T-helper 2 cell (primary cell): Measurements from ENCODE around the gene FAM83F.
"Not testable (repeated sequence)": the region's sequence is repeated elsewhere in the genome, so short reads cannot be mapped to it uniquely, and the experiment has no call there.

ENCODE experiments used
- DNase-seq, 5 experiments: peaks; one replicate each; pipeline versions ENCODE4 v3.0.0 to v3.0.0-alpha.2; 2012 to 2022

Gene FAM83F

DNA sequence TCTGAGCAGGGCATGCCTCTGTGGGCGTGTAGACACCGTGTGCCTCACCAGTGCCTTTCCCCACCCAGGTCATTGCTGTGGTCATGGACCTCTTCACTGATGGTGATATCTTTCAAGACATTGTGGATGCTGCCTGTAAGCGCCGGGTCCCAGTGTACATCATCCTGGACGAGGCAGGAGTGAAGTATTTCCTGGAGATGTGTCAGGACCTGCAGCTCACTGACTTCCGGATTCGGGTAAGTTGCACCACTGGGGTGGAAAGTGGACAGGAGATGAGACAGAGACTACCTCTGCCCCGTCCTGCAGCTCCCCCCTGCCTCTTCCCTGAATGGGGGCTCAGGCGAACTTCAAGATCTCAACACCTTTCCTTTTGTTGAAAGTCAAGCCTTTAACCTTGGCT lies 24.3 kb downstream of the FAM83F start:
- no peak for DNase-seq

DNA sequence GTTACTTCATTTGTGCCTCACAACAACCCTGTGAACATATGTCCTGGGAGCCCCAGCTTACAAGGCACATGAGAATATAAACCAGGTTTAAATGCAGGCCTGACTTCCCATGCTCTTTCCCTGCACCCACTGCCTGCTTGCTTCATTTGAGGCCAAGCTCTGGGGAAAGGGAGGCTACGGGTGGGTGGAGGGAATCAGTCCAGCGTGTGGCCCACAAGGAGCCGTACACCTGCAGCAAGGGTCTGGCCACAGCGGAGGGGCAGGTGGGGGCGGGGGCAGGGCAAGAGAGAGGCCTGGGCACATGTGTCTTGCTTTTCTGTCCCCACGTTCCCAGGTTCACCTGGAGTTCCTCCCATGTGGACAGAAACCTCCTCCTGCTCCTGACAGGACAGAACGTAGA lies 26.2 kb downstream of the FAM83F start:
- DNase-seq: no peak

DNA sequence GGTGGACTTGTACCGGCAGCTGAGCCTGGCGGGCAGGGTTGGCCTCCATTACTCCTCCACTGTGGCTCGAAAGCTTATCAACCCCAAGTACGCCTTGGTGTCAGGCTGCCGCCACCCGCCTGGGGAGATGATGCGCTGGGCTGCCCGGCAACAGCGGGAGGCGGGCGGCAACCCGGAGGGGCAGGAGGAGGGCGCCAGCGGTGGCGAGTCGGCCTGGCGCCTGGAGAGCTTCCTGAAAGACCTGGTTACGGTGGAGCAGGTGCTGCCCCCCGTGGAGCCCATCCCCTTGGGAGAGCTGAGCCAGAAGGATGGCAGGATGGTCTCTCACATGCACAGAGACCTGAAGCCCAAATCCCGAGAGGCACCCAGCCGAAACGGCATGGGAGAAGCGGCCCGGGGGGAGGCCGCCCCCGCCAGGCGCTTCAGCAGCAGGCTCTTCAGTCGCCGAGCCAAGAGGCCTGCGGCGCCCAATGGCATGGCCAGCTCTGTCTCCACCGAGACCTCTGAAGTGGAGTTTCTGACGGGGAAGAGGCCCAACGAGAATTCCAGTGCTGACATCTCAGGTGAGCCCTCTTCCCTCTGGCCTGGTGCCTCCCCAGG lies 26.7 kb downstream of the FAM83F start:
- no peak for DNase-seq

DNA sequence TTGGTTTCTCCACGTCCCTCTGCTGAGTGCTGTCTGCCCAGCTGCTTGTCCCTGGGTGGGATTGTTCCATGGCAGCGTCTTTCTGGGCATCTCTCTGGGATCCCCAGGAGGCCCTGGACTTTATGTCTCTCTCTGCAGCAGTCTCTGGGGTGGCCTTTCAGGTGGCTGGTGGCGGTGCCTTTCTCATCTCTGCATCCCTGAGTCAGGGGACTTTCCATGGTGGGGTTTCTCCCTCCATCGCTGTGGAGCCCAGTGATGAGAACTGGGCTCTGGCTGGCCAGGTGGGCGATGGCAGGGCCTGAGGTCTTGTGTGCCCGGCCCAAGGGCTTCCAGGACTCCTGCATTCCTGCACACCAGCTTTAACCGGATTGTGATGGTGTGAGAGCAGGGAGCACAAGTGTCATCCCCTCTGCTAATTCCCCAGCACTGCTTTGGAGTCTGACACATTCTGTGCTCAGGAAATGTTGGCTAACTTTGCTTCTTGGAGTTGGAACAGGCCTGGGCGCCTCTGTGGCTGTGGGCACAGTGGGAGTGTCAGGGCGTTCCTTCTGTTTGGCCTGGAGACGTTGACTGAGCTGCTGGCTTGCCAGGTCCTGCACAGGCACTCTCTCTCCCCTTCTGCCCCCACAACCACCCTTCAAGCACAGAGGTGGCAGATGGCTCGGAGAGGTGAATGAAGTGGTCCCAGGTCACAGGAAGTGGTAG lies 27.9 kb downstream of the FAM83F start:
- DNase-seq: no peak

DNA sequence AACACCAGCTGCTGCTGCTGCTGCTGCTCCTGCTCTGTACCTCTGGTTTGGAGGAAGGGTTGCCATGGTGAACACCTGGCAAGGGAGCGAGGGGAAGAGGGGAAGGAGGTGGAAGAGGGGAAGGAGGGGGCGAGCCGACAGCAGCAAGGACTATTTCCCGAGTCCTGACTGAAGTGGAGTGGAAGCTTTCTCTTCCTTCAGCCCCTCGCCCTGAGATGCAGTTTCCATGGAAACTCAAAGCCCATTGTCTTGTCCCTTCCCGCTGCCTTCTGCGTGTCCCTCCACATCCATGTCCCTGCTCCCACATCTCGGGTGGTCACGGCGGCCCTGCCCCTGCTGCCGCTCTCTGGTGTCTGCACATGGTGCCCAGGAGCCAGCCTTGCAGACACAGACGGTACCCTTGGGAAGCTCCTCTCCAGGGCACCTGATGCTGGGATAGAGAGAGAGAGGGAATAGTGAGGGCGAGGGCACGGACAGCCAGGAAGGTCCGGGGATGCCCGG lies 28.6 kb downstream of the FAM83F start:
- no peak for DNase-seq

DNA sequence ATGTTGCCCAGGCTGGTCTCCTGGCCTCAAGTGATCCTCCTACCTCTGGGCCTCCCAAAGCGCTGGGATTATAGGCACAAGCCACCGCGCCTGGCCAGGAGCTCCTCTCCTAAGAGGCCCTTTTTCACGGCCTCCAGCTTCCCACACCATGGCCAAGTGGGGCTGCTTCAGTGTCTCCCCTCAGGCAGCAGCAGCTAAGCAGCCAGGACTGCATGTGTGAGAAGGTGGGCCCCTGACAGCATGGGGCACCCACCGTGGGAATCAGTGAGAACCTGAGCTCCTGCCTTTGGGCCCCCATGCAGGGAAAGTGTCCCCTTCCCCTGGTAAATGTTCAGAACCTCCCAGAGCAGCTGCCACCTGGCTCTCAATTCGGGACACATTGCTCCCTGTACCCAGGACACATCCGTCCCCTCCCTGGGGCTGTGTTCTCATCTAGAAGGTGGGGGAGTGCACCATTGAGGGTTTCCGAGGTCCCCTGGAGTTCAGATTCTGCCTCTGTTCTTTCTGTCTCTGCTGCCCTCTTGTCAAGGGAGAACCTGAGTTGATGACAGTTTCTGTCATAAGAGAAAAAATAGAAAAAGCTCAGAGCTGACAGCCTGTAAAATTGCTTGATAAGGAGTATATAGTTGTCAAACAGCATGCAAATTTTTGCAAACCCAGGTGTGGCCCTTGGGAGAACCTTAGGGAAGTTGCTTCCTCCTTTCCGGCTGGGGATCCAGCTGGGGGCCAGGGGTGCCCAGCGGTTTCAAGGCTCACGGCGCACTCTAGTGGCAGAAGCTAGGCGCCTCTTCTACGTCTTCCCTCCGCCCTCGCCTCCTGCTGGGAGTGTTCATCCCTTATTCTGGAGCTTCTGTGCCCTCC lies 29.7 kb downstream of the FAM83F start:
- peak; percentile 28 to 63 (median 39) for DNase-seq

DNA sequence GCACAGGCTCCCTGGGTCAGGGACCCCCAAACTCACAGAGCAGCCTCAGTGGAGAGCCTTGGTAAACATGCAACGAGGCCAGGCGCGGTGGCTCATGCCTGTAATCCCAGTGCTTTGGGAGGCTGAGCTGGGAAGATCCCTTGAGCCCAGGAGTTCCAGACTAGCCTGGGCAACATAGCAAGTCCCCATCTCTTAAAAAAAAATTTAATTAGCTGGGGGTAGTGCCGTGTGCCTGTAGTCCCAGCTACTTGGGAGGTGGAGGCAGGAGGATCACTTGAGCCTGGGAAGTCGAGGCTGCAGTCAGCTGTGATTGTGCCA lies 30.3 kb downstream of the FAM83F start:
- DNase-seq: not testable (repeated sequence)

DNA sequence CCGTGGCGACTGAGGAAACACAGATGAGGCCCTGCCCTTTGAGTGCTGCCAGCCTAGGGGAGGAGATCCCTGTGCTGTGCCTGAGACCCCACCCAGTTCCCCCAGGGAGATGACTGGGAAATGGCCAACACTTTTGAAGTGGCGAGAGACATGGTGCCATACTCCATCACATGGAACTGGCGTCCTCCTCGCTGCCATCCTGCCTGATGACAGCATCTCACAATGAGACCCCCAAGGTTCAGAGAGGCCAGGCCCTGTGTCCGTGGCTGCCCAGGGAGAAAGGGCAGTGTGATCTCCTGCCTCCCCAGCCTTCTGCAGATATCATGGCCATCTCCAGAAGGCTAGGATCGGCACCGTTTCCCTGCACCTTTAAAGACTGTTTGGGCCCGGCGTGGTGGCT lies 31.1 kb downstream of the FAM83F start:
- no peak for DNase-seq

DNA sequence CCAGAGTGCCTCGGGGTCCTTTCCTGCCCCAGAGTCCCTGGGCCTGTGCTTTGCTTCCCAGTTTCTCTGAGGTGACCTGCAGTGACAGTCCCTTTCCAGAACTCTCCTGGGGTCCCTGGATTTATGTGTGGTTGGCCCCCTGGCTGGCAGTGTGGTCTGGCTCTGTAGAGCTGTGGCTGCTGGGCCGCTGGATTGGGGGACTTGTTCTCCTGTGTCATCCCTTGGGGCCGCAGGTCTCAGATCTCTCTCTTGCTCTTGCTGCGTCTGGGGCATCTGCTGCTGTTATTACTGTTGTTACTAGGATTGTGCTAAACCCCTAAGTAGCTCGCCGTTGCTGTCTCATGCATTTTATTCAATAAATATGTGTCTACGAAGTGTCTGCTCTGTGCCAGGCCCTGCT lies 31.9 kb downstream of the FAM83F start:
- no peak for DNase-seq

DNA sequence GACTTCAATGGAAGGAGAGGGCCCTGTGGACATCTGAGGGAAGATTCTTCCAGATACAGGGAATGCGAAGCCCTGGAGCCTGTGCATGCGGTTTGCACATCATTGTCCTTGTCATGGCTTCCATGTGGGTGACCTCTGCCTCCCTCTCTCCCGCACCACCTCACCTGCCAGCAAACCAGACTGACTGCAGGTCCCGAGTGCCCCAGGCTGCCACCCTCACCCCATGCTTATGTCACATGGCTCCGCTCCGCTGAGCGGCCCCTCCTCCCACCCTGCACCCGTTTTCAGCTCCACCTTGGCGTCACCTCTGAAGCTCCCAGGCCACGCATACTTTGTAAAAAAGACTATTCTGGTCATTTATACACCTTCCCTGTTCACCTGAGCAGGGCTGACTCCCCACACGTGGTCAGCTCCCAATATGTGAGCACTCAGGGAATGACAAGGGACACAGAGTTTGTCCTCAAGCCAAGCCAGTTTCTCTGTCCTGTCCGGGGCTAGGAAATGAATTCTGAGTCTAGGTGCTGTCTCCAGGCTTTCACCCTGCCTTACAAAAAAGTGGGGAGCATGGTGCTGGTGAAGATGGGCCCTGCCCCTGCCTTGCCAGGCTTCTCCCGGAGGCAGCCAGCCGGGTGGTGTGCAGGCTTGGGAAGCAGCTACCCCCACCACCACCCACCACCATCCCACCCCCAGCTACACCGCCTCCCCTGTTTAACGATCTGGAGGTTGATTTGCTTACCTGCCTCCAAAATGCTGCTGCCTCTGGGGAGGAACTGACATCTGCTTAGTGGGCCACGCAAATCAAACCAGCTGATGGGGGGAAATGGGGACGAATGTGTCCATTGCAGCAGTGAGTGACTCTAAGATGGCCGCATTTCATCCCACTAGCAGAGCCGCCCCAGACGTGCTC lies 32.7 kb downstream of the FAM83F start:
- DNase-seq: no peak

DNA sequence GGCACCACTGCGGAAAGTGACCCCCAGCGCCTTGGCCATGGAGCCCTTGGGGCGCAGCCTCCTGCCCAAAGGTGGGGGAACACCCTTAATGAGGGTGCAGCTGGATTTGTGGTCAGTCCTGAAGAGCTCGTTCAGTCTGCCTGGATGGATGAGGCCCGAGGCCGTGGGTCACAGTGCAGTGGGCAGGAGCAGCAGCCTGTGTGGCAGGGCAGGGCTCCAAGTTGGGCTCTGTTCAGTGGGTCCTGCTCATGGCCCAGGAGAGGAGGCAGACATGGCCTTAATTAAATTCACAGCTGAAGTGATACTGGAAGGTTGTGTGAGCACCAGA lies 33.3 kb downstream of the FAM83F start:
- no peak for DNase-seq

DNA sequence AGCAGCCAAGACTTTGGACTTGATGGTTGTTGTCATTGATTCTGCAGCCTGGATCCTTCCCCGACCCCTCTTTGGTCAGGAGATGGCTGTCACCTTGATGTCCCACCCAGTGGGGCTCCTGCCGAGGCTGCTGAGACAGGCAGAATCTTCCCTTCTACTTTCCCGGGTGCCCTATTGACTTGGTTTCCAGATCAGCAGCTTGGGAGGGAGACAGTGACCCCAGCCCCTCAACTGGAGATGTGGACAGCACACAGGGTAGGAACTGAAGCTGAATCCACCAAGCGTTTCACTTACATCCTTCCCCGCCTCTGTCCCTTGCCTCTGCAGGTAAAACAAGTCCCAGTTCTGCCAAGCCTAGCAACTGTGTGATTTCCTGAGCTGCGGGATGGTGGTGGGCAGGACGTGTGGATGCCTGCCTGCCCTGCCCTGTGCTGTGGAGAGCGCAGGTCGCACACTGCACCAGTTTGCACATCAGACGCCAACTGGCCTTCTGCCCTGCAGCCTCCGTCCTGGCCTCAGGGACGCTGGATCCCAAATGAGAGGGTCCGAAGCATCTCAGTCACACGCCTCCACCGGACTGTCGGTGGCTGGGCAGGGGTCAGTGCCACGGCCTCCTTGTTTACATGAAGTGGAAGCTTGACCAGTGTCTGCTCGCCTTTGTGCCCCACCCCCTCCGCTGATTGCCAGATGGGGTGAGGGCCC lies 34.6 kb downstream of the FAM83F start:
- DNase-seq: no peak

DNA sequence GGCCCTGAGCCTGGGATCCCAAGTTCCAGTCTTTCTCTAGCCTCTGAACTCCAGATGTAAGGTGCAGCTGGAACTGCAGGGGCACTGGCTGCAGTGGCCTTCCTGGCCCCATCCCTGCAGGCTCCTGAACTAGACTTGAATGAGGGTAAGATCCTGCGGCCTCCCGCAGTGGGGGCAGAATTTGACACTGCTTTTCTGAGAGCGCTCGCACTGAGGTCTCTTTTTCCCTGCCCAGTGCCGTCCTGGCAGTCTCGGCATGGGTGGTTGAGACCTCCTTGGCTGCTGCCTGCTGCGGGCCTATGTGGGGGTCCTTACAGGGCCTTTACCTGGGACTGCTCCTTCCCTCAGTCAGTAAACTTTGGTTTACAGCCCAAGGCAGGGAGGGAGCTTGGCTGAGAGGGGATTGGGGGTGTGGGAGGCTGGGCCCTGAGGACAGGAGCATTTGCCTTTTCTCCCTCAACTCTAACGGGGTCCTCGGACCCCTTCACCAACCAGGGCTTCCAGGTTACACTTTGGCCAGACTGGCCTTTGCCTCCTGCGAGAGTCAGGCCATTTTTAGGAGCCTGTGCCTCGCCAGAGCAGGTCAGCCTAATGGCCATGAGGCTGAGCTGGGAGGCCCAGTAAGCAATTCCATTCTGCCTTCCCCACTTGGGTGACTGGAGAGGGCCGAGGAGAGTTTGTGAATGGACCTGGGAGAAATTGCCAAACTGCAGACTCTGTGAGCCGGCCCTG lies 35.4 kb downstream of the FAM83F start:
- DNase-seq: no peak

DNA sequence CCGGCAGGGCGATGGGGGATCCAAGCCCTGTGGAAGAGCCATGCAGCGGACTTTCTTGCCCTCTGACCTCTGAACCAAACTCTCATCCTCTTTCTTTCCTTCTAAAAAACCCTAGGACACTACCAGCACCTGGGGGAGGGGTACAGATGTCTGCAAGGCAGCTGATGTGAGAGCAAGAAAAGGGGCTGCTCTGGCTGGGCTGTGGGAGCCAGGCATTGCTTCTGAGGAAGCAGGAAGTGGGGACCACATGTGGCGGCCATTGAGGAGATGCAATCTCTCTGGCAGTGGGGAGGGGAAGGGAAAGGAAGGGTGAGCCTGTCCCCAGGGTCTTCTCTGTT lies 36.0 kb downstream of the FAM83F start:
- DNase-seq: peak in 1 of 5 experiments; percentile 76

DNA sequence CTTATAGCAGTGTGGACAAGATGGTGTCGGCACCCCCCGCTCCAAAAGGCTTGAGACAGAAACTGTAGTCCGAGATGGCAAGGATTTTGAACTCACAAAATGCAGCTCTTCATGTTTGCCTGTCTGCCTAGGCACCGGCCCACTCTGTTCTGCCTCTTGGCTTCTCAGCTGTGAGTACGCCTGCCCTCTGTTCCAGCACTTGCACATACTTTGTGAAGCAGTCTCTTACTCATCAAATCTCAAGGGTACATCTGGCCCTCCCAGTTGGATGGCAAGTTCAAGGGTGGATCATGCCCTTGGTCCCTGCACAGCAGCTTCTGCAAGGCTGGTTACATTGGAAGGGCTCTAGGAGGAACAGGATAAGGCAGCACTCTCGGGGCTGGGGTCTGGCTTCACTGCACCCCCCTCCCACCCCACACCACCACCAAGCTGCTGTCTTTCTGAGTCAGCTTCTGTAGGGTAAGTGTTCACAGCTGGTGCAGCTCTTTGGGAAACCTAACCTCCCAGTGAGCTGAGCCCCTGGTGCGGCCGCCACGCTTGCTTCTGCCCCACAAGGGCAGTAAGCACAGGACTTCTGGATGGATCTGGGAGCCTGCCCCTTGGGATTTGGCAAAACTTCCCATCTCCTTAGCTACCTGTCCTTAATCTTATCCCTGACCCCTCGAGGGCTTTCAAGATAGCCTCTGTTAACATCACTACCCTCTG lies 37.2 kb downstream of the FAM83F start:
- DNase-seq: no peak

DNA sequence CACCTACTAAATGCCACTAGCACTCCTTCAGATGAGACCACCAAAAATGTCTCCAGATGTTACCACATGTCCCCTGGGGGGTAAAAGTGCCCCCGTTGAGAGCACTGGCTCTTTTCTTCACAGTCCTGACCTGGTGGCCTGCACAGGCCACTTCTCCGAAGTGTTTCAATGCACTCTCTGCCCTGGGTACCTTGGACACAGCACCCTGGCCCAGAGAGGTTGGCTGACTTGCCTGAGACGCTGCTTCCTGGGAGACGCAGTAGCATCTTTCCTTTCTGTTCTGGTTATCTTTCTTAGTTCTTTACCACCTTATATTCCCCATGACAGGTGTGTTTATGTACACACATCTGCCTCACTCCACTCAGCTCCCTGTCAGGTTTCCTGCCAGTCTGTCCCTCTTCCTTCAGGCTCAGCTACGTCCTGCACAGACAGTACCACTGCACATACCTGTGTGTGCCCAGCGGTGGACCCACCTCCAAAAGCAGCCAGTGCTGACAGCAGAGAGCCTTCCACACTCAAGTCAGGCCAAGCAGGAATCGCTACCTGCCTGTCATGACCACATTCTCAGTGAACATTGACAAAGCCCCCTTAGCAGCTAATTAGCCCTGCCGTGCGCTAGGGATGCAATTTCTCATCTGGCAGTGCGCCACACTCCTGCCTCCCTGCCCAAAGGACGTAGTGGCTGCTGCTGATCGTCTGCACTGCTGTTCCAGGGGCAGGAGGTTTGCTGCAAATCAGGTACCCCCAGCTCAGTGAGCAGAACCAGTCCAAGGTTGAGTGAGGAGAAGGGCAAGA lies 39.0 kb downstream of the FAM83F start:
- no peak for DNase-seq

DNA sequence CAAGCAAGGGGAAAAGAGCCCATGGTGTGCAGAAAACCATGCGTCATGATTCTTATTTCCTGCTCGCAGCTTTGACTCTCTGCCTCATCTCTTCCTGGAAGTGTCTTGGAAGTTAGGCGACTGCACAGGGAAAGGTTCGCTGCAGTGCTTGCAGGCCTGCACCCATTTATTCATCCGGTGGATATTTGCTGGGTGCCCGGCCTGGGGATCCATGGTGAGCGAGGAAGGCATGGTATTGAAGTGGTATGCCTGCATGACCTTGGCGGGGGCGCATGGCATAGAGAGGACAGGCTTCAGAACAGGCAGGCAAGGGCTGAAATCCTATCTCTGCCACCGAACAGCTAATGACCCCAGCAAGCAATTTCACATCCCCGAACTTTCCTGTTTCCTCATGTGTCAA lies 40.6 kb downstream of the FAM83F start:
- DNase-seq: no peak

DNA sequence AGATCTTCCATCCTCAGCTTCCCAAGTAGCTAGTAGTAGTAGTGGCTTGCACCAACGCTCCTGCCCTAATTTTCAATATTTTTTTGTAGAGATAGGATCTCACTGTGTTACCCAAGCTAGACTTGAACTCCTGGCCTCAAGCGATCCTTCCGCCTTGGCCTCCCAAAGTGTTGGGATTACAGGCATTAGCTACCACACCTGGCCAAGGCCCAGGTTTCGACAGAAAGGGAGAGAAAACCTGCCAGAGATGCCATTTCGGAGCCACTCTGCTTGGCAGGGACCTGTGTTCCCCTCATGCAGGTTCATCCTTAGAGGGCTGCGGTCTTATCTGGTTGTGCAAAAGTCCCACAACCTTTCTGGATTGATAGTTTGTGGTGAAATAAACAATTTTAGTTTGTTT lies 41.4 kb downstream of the FAM83F start:
- DNase-seq: no peak

DNA sequence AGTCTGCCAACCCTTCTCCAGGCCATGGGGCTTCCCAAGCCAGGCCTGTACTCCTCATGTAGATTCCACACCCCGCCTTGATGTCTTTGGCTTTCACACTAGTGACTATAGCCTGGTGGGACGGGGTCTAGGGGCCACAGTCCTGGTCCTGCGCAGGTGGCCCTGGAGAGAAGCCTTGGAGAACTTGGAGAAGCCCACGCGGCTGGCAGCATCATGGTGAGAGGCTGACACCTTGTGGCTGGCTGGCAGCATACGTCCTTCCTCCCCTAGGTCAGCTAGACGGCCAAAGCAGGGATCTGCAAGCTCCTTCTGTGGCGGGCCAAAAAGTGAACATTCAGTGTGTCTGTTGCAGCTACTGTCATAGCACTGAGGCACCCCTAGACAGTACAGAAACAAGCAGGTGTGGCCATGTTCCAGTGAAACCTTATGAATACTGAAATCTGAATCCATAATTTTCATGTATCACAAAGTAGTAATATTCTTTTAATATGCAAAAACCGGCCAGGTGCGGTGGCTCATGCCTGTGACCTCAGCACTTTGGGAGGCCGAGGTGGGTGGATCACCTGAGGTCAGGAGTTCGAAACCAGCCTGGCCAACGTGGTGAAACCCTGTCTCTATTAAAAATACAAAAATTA lies 42.0 kb downstream of the FAM83F start:
- DNase-seq: peak in 3 of 5 experiments; percentile 30 to 74 (median 30)

DNA sequence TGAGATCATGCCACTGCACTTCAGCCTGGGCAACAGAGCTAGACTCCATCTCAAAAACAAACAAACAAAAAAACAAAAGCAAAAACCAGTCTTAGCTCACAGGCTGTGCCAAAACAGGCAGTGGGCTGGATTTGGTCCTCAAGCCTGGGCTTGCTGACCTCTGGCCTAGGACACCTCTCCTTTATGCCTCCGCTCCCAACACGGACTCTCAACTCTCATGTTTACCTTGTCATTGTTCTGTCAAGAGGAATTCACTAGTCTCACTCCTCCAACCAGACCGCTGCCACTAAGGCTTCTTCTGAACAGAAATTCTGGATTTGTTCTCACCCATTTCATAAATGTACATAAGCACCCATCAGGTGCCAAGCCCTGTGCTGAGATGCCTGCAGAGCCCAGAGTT lies 42.6 kb downstream of the FAM83F start:
- no peak for DNase-seq
